SU-DHL-6 (cell line): ENCODE results near the gene AFF3.

Experiments used
- H2AFZ ChIP-seq: fragments of 200-600 bp; sonication (generic); 2 replicates; pipeline ENCODE4 v1.6.1; 2014; ENCODE audit warnings: low read depth, mild to moderate bottlenecking, moderate library complexity, mixed read lengths, antibody characterized with exemption, low read length; ENCODE audit not compliant: severe bottlenecking
- H3F3A ChIP-seq: fragments of 200-600 bp; shearing (Covaris generic); 2 replicates; pipeline ENCODE4 v1.6.0; 2016; ENCODE audit warnings: antibody characterized with exemption, mild to moderate bottlenecking; ENCODE audit not compliant: insufficient read depth
- H3K27ac ChIP-seq: fragments of 200-600 bp; sonication (generic); 2 replicates; pipeline ENCODE4 v1.5.1; 2016; ENCODE audit warnings: low read depth, mild to moderate bottlenecking, low read length, moderate library complexity, mixed read lengths
- H3K27me3 ChIP-seq: fragments of 200-600 bp; sonication (generic), shearing (Covaris generic); 2 replicates; pipeline ENCODE4 v1.6.0; 2014; ENCODE audit warnings: mild to moderate bottlenecking, low read length
- H3K36me3 ChIP-seq: fragments of 200-600 bp; sonication (generic); 2 replicates; pipeline ENCODE4 v1.6.1; 2014; ENCODE audit warnings: mild to moderate bottlenecking, low read length, mixed read lengths
- H3K4me2 ChIP-seq: fragments of 300-600, 200-600 bp; shearing (Covaris generic), sonication (generic); 2 replicates; pipeline ENCODE4 v1.6.0; 2014; ENCODE audit warnings: low read length, low read depth, mild to moderate bottlenecking; ENCODE audit not compliant: poor library complexity, severe bottlenecking
- H3K4me3 ChIP-seq: fragments of 200-600 bp; sonication (generic); 2 replicates; pipeline ENCODE4 v1.5.1; 2014; ENCODE audit warnings: antibody characterized with exemption, low read length, mild to moderate bottlenecking, mixed read lengths; ENCODE audit not compliant: insufficient read depth, poor library complexity, severe bottlenecking
- H3K79me2 ChIP-seq: fragments of 200-600 bp; sonication (generic); 2 replicates; pipeline ENCODE4 v1.6.1; 2014; ENCODE audit warnings: mild to moderate bottlenecking, low read length, moderate library complexity; ENCODE audit not compliant: insufficient read depth
- H3K9ac ChIP-seq: fragments of 200-600 bp; sonication (generic); 2 replicates; pipeline ENCODE4 v1.7.0; 2014; ENCODE audit warnings: mild to moderate bottlenecking, low read length
- H3K9me2 ChIP-seq: fragments of 200-600 bp; sonication (generic); replicated peaks from 2 replicates; pipeline ENCODE4 v1.6.1; 2014; ENCODE audit warnings: low read length; ENCODE audit not compliant: insufficient read depth
- H3K9me3 ChIP-seq: fragments of 200-600 bp; sonication (generic); 2 replicates; pipeline ENCODE4 v1.6.1; 2014; ENCODE audit warnings: low read length, mixed read lengths; ENCODE audit not compliant: insufficient read depth
- H4K20me1 ChIP-seq: fragments of 200-600 bp; sonication (generic); 2 replicates; pipeline ENCODE4 v1.6.1; 2014; ENCODE audit warnings: low read depth, mild to moderate bottlenecking, antibody characterized with exemption, low read length, moderate library complexity, mixed read lengths
- EZH2phosphoT487 ChIP-seq: fragments of 200-600 bp; sonication (generic), shearing (Covaris generic); conservative IDR thresholded peaks from 2 replicates; pipeline ENCODE4 v1.6.1; 2018; ENCODE audit warnings: mild to moderate bottlenecking, antibody characterized with exemption, low read length, moderate library complexity, mixed read lengths
- TF ChIP-seq, protein P1 (sequence below): fragments of 200-600 bp; sonication (generic); IDR thresholded peaks from one replicate; pipeline ENCODE4 v1.5.1; 2017; ENCODE audit warnings: antibody characterized with exemption, mild to moderate bottlenecking, low read length, moderate library complexity; ENCODE audit not compliant: insufficient read depth, poor library complexity, severe bottlenecking

The AFF3 gene

DNA sequence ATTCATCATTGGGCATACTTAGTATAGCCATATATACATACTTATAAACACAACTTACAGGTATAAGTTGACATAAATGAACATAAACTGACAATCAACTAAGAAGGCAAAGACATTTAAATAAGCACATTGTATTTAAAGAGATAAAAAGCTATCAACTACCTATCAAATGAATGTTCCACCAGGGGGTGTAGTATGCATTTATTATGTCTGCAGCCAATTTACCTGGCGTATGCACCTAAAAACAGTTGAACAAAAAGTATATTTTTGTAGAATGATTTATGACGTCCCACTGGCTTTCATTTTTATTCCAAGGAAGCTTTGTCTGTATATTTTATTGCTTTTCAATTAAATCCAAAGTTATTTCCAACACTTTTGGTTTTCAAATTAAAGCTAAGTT, 323.5 kb downstream of the AFF3 start:
- H3K9ac ChIP-seq: no peak overlapping the region
- no peaks in the 10 kb centered on the region for H3K36me3 ChIP-seq
- H3K27ac ChIP-seq: no peak overlapping the region
- no peaks in the 10 kb centered on the region for H4K20me1 ChIP-seq
- H3K9me2 ChIP-seq: no peaks in the 10 kb centered on the region
- H3K27me3 ChIP-seq: no peaks in the 10 kb centered on the region
- H3K9me3 ChIP-seq: no peaks in the 10 kb centered on the region
- no peak overlapping the region for H2AFZ ChIP-seq
- H3K4me3 ChIP-seq: no peak overlapping the region
- TF ChIP-seq EZH2phosphoT487: no peak
- TF ChIP-seq, protein P1, sequence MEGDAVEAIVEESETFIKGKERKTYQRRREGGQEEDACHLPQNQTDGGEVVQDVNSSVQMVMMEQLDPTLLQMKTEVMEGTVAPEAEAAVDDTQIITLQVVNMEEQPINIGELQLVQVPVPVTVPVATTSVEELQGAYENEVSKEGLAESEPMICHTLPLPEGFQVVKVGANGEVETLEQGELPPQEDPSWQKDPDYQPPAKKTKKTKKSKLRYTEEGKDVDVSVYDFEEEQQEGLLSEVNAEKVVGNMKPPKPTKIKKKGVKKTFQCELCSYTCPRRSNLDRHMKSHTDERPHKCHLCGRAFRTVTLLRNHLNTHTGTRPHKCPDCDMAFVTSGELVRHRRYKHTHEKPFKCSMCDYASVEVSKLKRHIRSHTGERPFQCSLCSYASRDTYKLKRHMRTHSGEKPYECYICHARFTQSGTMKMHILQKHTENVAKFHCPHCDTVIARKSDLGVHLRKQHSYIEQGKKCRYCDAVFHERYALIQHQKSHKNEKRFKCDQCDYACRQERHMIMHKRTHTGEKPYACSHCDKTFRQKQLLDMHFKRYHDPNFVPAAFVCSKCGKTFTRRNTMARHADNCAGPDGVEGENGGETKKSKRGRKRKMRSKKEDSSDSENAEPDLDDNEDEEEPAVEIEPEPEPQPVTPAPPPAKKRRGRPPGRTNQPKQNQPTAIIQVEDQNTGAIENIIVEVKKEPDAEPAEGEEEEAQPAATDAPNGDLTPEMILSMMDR: no peak
- no peaks in the 10 kb centered on the region for H3K79me2 ChIP-seq
- no peaks in the 10 kb centered on the region for H3F3A ChIP-seq
- H3K4me2 ChIP-seq: no peak overlapping the region

DNA sequence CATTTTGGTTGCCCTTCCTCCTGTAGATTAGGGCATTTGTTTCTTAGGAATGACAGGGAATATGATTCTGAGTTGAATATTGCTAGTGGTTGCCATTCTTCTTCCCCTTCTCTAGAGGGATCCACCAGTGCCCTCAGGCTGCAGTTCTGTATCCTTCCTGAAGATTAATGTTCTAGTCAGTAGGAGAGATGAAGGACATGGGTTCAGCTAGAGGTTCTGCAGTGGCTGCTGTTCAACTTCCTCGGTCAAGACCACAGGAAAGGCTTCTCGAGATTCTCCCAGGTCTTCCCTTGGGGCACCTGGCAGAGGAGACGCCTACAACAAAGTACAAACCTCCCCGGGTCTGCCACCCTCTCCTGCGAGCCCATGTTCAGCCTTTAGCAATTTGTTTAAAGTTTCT, 325.5 kb downstream of the AFF3 start:
- Histone ChIP-seq H3K27me3 (no peaks in the 10 kb centered on the region), H3F3A (no peaks in the 10 kb centered on the region), H2AFZ (no peak overlapping the region), H3K79me2 (no peaks in the 10 kb centered on the region), H3K4me2 (no peak overlapping the region), H3K9me3 (no peaks in the 10 kb centered on the region), H3K9ac (no peak overlapping the region), H4K20me1 (no peaks in the 10 kb centered on the region), H3K27ac (no peak overlapping the region), H3K9me2 (no peaks in the 10 kb centered on the region), H3K36me3 (no peaks in the 10 kb centered on the region), H3K4me3 (no peak overlapping the region)
- no peak for TF ChIP-seq EZH2phosphoT487
- TF ChIP-seq, protein P1: no peak

DNA sequence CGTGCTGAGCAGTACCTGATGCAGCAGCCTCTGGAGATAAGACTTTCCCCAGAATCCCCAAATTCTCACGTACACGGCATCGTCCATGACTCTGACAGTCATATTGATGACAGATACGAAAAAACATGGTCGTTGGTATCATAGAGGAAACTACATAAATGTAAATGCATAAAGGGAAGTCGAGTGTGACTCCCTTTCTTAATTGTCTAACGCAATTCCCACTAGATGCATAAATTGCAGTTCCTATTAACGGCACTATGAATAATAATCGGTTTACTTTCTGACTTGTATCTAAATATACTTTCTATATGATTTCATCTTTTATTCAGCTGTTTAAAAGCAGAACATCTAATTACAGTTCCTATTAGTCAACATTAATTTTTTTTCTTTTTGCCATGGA, 330.0 kb downstream of the AFF3 start:
- no peak overlapping the region for H3K27ac ChIP-seq
- no peaks in the 10 kb centered on the region for H3F3A ChIP-seq
- H3K4me2 ChIP-seq: no peak overlapping the region
- H3K9me3 ChIP-seq: no peaks in the 10 kb centered on the region
- H3K36me3 ChIP-seq: no peaks in the 10 kb centered on the region
- H3K9ac ChIP-seq: no peak overlapping the region
- H3K4me3 ChIP-seq: no peak overlapping the region
- no peaks in the 10 kb centered on the region for H3K9me2 ChIP-seq
- no peaks in the 10 kb centered on the region for H3K27me3 ChIP-seq
- H3K79me2 ChIP-seq: no peaks in the 10 kb centered on the region
- TF ChIP-seq EZH2phosphoT487: no peak
- TF ChIP-seq, protein P1: no peak
- H4K20me1 ChIP-seq: no peaks in the 10 kb centered on the region
- H2AFZ ChIP-seq: no peak overlapping the region
